ENCODE data around the gene SLC29A3. TPM values are rescaled to one million over a fixed set of nuclear protein-coding genes. Genes with fewer than 3 reads are reported as not detected.
A peak's percentile ranks its signal among the peaks of the same experiment; 100 is the strongest.

SLC29A3 gene
- total RNA-seq, 2 donors from 2014 or later: 4.6 to 12.7 TPM

DNA sequence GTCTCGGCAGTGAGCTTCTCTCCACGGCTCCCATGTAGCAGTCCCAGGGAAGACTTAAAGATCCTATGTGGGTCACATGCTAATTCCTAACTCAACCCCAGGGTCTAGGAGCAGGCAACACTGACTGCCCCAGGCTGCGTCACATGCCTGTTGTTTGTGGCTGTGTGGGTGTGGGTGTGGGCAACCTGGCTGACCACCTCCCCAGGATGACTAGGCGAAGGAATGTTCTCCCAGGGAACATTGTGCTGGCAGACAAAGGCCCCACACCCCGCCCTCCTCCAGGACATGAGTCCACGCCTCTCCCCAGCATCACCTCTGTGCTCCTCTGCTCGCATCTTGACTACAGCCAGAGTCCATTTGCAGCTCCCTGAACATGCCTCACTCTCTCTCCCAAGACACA is 30.3 kb downstream of the SLC29A3 start:
- intact Hi-C loops (cut with DNase I): no loop called here
- no peak overlapping the region for H3K27ac ChIP-seq

DNA sequence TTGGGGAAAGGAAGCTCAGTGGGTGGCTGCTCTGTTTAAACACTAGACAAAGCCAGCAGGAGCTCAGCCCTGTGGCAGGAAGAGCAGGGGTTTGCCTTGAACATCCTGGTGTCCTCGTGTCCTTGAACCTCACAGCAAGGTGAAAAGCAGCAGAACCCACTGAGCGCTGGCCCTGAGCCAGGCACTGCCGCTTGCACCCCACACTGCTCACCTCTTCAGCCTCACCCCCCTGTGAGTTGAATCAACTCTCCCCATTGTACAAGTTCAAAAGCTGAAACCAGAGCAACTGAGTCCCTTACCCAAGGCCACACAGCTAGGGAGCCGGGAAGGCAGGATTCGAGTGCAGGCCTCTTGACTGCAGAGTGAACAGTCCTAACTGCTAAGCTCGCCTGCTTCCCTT is 32.0 kb downstream of the SLC29A3 start:
- TF ChIP-seq POLR2AphosphoS5 (IDR thresholded peaks at IDR 0.05): no peak
- TF ChIP-seq, protein P1, sequence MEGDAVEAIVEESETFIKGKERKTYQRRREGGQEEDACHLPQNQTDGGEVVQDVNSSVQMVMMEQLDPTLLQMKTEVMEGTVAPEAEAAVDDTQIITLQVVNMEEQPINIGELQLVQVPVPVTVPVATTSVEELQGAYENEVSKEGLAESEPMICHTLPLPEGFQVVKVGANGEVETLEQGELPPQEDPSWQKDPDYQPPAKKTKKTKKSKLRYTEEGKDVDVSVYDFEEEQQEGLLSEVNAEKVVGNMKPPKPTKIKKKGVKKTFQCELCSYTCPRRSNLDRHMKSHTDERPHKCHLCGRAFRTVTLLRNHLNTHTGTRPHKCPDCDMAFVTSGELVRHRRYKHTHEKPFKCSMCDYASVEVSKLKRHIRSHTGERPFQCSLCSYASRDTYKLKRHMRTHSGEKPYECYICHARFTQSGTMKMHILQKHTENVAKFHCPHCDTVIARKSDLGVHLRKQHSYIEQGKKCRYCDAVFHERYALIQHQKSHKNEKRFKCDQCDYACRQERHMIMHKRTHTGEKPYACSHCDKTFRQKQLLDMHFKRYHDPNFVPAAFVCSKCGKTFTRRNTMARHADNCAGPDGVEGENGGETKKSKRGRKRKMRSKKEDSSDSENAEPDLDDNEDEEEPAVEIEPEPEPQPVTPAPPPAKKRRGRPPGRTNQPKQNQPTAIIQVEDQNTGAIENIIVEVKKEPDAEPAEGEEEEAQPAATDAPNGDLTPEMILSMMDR (IDR thresholded peaks at IDR 0.05): no peak
- TF ChIP-seq POLR2A (IDR thresholded peaks at IDR 0.05): no peak
- WGBS: 82% methylated on average over 6 of the region's 6 CpGs
- no peaks in the 10 kb centered on the region for H3K9me3 ChIP-seq
- H3K27ac ChIP-seq: no peak overlapping the region
- no peak for DNase-seq (ENCODE audit: low spot score)
- no peaks in the 10 kb centered on the region for H3K27me3 ChIP-seq (replicated peaks; ENCODE audit: insufficient read depth)
- H3K4me1 ChIP-seq (replicated peaks): peaks cover 10% of the 10 kb centered on the region
- no peaks in the 10 kb centered on the region for H3K36me3 ChIP-seq
- intact Hi-C loops (cut with DNase I): no loop called here
- no peak overlapping the region for H3K4me3 ChIP-seq

More for the DNA sequence above, 30.3 kb downstream of the SLC29A3 start:
- 95% methylated on average over 7 of the region's 7 CpGs for whole genome bisulfite sequencing
- DNase-seq (ENCODE audit: low spot score): no peak
- Histone ChIP-seq H3K4me3 (no peak overlapping the region), H3K9me3 (no peaks in the 10 kb centered on the region), H3K27me3 (replicated peaks; ENCODE audit: insufficient read depth) (no peaks in the 10 kb centered on the region), H3K36me3 (no peaks in the 10 kb centered on the region), H3K4me1 (replicated peaks) (peaks cover 10% of the 10 kb centered on the region)
- TF ChIP-seq, protein P1 (IDR thresholded peaks at IDR 0.05): no peak
- TF ChIP-seq POLR2AphosphoS5 (IDR thresholded peaks at IDR 0.05) (no peak), POLR2A (IDR thresholded peaks at IDR 0.05) (no peak)

DNA sequence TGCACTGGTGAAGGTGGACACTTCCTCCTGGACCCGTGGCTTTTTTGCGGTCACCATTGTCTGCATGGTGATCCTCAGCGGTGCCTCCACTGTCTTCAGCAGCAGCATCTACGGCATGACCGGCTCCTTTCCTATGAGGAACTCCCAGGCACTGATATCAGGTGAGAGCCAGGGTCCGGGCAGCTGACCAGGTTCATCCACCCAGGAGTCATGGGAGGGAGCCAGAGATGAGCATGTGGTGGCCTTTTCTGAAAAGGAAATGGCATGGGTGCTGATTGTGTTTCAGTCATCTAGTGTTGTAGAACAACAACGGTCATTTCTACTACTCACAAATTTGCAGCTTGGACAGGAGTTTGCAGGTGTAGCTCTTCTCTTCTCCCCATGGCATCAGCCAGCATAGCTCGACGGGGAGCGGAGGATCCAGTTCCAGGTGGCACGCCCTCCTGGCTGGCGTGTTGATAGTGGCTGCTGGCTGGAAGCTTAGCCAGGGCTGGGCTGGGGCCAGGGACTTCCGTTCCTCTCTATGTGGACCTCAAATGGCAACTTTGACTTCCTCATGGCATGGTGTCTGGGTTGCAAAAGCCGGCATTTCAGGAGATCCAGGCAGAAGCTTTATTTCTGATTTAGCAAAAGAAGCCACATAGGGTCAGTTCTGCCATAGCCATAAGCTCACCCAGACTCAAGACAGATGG is 32.7 kb downstream of the SLC29A3 start:
- no peak overlapping the region for H3K4me3 ChIP-seq
- no peaks in the 10 kb centered on the region for H3K27me3 ChIP-seq (replicated peaks; ENCODE audit: insufficient read depth)
- peaks cover 10% of the 10 kb centered on the region for H3K4me1 ChIP-seq (replicated peaks)
- peak; percentile 75 for DNase-seq (ENCODE audit: low spot score)
- TF ChIP-seq POLR2AphosphoS5 (IDR thresholded peaks at IDR 0.05): peak; percentile 68
- no peak for TF ChIP-seq POLR2A (IDR thresholded peaks at IDR 0.05)
- TF ChIP-seq, protein P1 (IDR thresholded peaks at IDR 0.05): no peak
- no peak overlapping the region for H3K27ac ChIP-seq
- H3K36me3 ChIP-seq: no peaks in the 10 kb centered on the region
- intact Hi-C loops (cut with DNase I): no loop called here
- WGBS: 66% methylated on average over 14 of the region's 14 CpGs
- H3K9me3 ChIP-seq: no peaks in the 10 kb centered on the region

DNA sequence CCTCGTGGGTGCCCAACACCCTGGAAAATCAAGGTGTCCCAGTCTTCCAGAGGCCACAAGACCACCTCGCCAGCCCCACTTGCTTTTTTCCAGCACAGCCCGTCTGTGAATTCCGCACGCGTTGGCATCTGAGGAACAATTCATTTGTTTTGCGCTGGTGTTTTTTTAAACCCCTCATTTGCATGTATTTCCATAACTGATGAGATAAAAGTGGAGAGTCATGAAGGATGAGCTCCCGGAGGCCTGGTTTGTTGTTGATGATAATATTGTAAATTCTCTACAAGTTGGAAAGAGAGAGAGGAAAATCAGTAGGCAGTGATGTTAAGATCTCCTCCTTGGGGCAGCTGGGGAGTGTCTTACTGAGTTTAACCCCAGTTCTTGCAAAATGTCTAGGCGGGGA is 34.6 kb downstream of the SLC29A3 start:
- 79% methylated on average over 9 of the region's 9 CpGs for WGBS
- intact Hi-C loops (cut with DNase I): no loop called here
- TF ChIP-seq POLR2A (IDR thresholded peaks at IDR 0.05): no peak
- no peak for TF ChIP-seq POLR2AphosphoS5 (IDR thresholded peaks at IDR 0.05)
- TF ChIP-seq, protein P1 (IDR thresholded peaks at IDR 0.05): no peak

DNA sequence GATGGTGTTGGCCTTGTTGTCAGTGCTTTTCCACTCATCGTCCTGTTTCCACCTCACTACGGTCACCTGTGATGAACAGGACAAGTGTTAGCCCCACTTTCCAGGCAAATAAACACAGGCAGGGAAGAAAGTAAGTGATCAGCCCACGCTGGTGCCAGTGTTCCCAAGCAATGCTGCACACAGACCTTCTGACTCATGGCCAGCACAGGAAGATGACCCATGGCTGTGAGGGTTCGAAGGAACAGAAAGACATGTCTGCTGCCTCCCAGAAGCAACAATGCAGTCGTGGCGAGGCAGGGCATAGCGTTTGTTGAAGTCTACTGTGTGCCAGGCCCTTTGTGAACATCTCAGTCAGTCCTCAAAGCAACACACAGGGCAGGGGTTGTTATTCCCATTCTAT is 35.7 kb downstream of the SLC29A3 start:
- Histone ChIP-seq H3K27me3 (replicated peaks; ENCODE audit: insufficient read depth) (no peaks in the 10 kb centered on the region), H3K4me1 (replicated peaks) (peaks cover 2% of the 10 kb centered on the region), H3K36me3 (no peaks in the 10 kb centered on the region), H3K4me3 (no peak overlapping the region), H3K27ac (no peak overlapping the region), H3K9me3 (no peaks in the 10 kb centered on the region)
- no peak for TF ChIP-seq POLR2AphosphoS5 (IDR thresholded peaks at IDR 0.05)
- TF ChIP-seq POLR2A (IDR thresholded peaks at IDR 0.05): no peak
- TF ChIP-seq, protein P1 (IDR thresholded peaks at IDR 0.05): no peak
- intact Hi-C loops (cut with DNase I): no loop called here
- no peak for DNase-seq (ENCODE audit: low spot score)
- 98% methylated on average over 7 of the region's 7 CpGs for WGBS

More for the DNA sequence above, 34.6 kb downstream of the SLC29A3 start:
- Histone ChIP-seq H3K4me3 (no peak overlapping the region), H3K27ac (no peak overlapping the region), H3K27me3 (replicated peaks; ENCODE audit: insufficient read depth) (no peaks in the 10 kb centered on the region), H3K9me3 (no peaks in the 10 kb centered on the region), H3K4me1 (replicated peaks) (peaks cover 2% of the 10 kb centered on the region), H3K36me3 (no peaks in the 10 kb centered on the region)
- no peak for DNase-seq (ENCODE audit: low spot score)
